ENCODE measurements around the gene TRIM38. TPM values are rescaled to one million over a fixed set of nuclear protein-coding genes. Genes with fewer than 3 reads are reported as not detected.
A peak's percentile ranks its signal among the peaks of the same experiment; 100 is the strongest.

Gene TRIM38
- total and polyA plus RNA-seq, 3 experiments from 2014 or later, result 10.1 to 11.2 (median 10.8) TPM

DNA sequence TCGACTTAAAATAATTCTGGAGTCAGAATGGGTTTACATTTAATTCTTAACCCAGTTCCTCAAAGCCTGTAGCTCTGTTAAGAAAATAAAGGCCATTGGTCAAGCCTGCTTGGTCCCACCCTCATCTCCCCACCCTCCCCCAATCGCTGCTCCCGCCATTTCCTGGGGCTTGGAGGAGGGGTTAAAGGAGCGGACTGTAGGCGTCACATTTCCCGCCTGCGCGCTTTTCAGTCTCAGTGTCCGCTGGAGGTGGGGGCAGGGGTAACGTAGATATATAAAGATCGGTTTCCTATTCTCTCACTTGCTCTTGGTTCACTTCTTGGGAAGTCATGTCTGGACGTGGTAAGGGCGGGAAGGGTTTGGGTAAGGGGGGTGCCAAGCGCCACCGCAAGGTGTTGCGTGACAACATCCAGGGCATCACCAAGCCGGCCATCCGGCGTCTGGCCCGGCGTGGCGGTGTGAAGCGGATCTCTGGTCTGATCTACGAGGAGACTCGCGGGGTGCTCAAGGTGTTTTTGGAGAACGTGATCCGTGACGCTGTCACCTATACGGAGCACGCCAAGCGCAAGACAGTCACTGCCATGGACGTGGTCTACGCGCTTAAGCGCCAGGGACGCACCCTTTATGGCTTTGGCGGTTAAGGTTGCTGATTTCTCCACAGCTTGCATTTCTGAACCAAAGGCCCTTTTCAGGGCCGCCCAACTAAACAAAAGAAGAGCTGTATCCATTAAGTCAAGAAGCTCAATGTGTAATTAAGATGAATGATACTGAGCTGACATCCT lies 58.9 kb downstream of the TRIM38 start:
- peak; percentile 76 to 94 (median 91) for DNase-seq
- ChIA-PET CTCF (interaction anchor here (1.0 to 10.0 kb wide), 14 partner anchors 11 to 1872 kb away, joined by 3 to 88 read pairs (median 4); a partner anchor contains a TSS), POLR2A (interaction anchor here (0.6 to 4.8 kb wide), 42 partner anchors 10 to 1872 kb away, joined by 3 to 156 read pairs (median 5); partner anchors contain the start of genes HFE and TRIM38)
- peaks cover 0 to 15% (median 0%) of the 10 kb centered on the region in 3 donors for H3K36me3 Mint-ChIP-seq
- Histone ChIP-seq H3K4me3 (ENCODE audit: low read length) (peak overlapping the region; percentile 93), H3K4me1 (ENCODE audit: insufficient read depth, low read length) (peaks cover 19% of the 10 kb centered on the region), H3K27ac (ENCODE audit: low read depth, low read length) (peak overlapping the region; percentile 98), H3K27me3 (ENCODE audit: insufficient read depth, low read length, poor library complexity, severe bottlenecking) (no peaks in the 10 kb centered on the region), H3K9me3 (ENCODE audit: low read length) (peaks cover 3% of the 10 kb centered on the region), H3K36me3 (ENCODE audit: insufficient read depth, low read length) (no peaks in the 10 kb centered on the region)
- peaks cover 0 to 12% of the 10 kb centered on the region in 2 donors for H3K27me3 Mint-ChIP-seq
- peaks cover 0 to 12% (median 2%) of the 10 kb centered on the region in 5 donors for H3K9me3 Mint-ChIP-seq
- peak overlapping the region; percentile 93 to 100 (median 100) for H3K27ac Mint-ChIP-seq
- peaks cover 36 to 68% (median 54%) of the 10 kb centered on the region in 3 donors for H3K4me1 Mint-ChIP-seq
- peak overlapping the region; percentile 81 to 99 (median 95) for H3K4me3 Mint-ChIP-seq

DNA sequence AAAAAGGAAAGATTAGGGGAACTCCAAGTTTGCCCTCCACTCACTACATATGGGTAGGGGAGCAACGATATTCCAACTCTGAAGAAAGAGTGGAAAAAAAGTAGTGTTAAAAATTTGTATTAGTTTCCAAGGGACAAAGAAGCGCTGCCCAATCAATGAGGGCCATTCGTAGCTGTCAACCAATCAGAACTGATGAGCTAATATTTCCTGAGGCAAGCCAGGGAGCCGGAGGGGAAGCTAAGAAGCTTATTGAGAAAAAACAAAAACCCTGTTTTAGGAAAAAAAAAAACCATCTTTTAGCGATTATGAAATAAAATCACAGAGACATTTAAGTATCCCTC lies 59.5 kb downstream of the TRIM38 start:
- DNase-seq, result peak in 1 of 5 donors; percentile 22
- Histone ChIP-seq H3K27me3 (ENCODE audit: insufficient read depth, low read length, poor library complexity, severe bottlenecking) (no peaks in the 10 kb centered on the region), H3K9me3 (ENCODE audit: low read length) (peaks cover 3% of the 10 kb centered on the region), H3K4me3 (ENCODE audit: low read length) (peak overlapping the region; percentile 93), H3K36me3 (ENCODE audit: insufficient read depth, low read length) (no peaks in the 10 kb centered on the region), H3K27ac (ENCODE audit: low read depth, low read length) (peak overlapping the region; percentile 98), H3K4me1 (ENCODE audit: insufficient read depth, low read length) (peaks cover 16% of the 10 kb centered on the region)
- peaks cover 0 to 20% (median 0%) of the 10 kb centered on the region in 3 donors for H3K36me3 Mint-ChIP-seq
- peaks cover 0 to 15% of the 10 kb centered on the region in 2 donors for H3K27me3 Mint-ChIP-seq
- peak overlapping the region; percentile 93 to 100 (median 100) for H3K27ac Mint-ChIP-seq
- H3K4me1 Mint-ChIP-seq, result peaks cover 36 to 73% (median 55%) of the 10 kb centered on the region in 3 donors
- ChIA-PET CTCF (interaction anchor here (1.2 to 10.0 kb wide), 10 partner anchors 10 to 166 kb away, joined by 3 to 88 read pairs (median 10); a partner anchor contains a TSS), POLR2A (interaction anchor here (0.6 to 4.8 kb wide), 22 partner anchors 9 to 1868 kb away, joined by 3 to 156 read pairs (median 7); partner anchors contain the start of genes HFE and TRIM38)
- H3K4me3 Mint-ChIP-seq, result peak overlapping the region; percentile 81 to 99 (median 95)
- H3K9me3 Mint-ChIP-seq, result peaks cover 0 to 12% (median 3%) of the 10 kb centered on the region in 5 donors

DNA sequence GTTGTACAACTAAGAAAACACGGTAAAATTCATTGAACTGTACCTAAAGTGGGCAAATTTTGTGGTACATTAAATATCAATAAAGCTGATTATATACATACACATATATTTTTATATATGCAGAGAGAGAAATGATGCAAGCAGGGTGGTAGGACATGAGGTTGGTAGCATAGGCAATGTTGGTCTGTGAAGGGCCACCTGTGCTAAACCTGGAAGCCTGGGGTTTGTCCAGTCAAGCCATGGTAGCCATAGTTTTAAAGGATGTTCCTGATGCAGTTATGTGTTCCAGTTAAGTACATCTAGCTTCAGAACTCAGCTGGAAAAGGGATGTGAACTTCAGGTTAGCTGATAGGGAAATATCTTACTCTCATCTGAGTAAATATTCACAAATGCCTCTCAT lies 60.1 kb downstream of the TRIM38 start:
- H3K27me3 ChIP-seq (ENCODE audit: insufficient read depth, low read length, poor library complexity, severe bottlenecking), result no peaks in the 10 kb centered on the region
- Mint-ChIP-seq H3K4me3 (peak overlapping the region in 3 of 7 donors; percentile 22 to 46 (median 38)), H3K9me3 (peaks cover 0 to 12% (median 4%) of the 10 kb centered on the region in 5 donors), H3K27me3 (peaks cover 0 to 18% of the 10 kb centered on the region in 2 donors), H3K36me3 (peaks cover 0 to 22% (median 0%) of the 10 kb centered on the region in 3 donors), H3K4me1 (peaks cover 38 to 79% (median 56%) of the 10 kb centered on the region in 3 donors), H3K27ac (peak overlapping the region; percentile 93 to 100 (median 100))
- peaks cover 3% of the 10 kb centered on the region for H3K9me3 ChIP-seq (ENCODE audit: low read length)
- POLR2A ChIA-PET, result interaction anchor here (0.7 to 4.8 kb wide), 13 partner anchors 9 to 1815 kb away, joined by 3 to 156 read pairs (median 19); partner anchors contain the start of gene HFE
- H3K36me3 ChIP-seq (ENCODE audit: insufficient read depth, low read length), result no peaks in the 10 kb centered on the region
- no peak overlapping the region for H3K4me3 ChIP-seq (ENCODE audit: low read length)
- H3K4me1 ChIP-seq (ENCODE audit: insufficient read depth, low read length), result peaks cover 17% of the 10 kb centered on the region
- H3K27ac ChIP-seq (ENCODE audit: low read depth, low read length), result peak overlapping the region; percentile 98
- CTCF ChIA-PET, result interaction anchor here (0.6 to 10.0 kb wide), 10 partner anchors 9 to 618 kb away, joined by 3 to 88 read pairs (median 7); a partner anchor contains a TSS
- DNase-seq, result no peak

DNA sequence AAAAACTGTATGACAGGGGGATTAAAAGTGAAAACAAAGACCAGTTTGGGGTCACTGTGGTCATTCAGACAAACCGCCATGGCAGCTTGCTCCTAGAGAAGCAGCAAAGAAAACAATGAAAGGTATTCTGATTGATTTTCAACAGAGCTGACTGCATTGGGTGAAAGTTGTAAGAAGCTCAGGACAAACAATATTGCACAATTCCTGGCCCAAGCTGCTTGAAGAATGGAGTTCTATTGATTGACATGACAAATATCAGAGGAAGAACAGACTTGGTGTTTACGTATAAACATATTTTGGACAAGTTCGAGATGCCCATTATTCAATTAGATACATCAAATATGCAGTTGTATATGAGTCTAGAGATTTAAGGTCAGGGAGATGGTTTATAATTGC lies 62.0 kb downstream of the TRIM38 start:
- CTCF ChIA-PET, result interaction anchor here (2.1 to 10.9 kb wide), 7 partner anchors 8 to 133 kb away, joined by 7 to 173 read pairs (median 13); a partner anchor contains a TSS
- POLR2A ChIA-PET, result interaction anchor here (0.6 to 12.1 kb wide), 4 partner anchors 7 to 247 kb away, joined by 3 to 326 read pairs (median 40); a partner anchor contains a TSS
- Histone ChIP-seq H3K36me3 (ENCODE audit: insufficient read depth, low read length) (no peaks in the 10 kb centered on the region), H3K4me1 (ENCODE audit: insufficient read depth, low read length) (peaks cover 20% of the 10 kb centered on the region), H3K27ac (ENCODE audit: low read depth, low read length) (peak overlapping the region; percentile 86), H3K27me3 (ENCODE audit: insufficient read depth, low read length, poor library complexity, severe bottlenecking) (no peaks in the 10 kb centered on the region), H3K4me3 (ENCODE audit: low read length) (no peak overlapping the region), H3K9me3 (ENCODE audit: low read length) (peaks cover under 1% of the 10 kb centered on the region)
- H3K27ac Mint-ChIP-seq, result peak overlapping the region in 6 of 8 donors; percentile 93 to 100 (median 98)
- peaks cover 0 to 8% (median 3%) of the 10 kb centered on the region in 5 donors for H3K9me3 Mint-ChIP-seq
- H3K36me3 Mint-ChIP-seq, result peaks cover 0 to 22% (median 0%) of the 10 kb centered on the region in 3 donors
- H3K4me3 Mint-ChIP-seq, result peak overlapping the region in 1 of 7 donors; percentile 9
- peaks cover 0 to 18% of the 10 kb centered on the region in 2 donors for H3K27me3 Mint-ChIP-seq
- H3K4me1 Mint-ChIP-seq, result peaks cover 39 to 86% (median 60%) of the 10 kb centered on the region in 3 donors
- no peak for DNase-seq

DNA sequence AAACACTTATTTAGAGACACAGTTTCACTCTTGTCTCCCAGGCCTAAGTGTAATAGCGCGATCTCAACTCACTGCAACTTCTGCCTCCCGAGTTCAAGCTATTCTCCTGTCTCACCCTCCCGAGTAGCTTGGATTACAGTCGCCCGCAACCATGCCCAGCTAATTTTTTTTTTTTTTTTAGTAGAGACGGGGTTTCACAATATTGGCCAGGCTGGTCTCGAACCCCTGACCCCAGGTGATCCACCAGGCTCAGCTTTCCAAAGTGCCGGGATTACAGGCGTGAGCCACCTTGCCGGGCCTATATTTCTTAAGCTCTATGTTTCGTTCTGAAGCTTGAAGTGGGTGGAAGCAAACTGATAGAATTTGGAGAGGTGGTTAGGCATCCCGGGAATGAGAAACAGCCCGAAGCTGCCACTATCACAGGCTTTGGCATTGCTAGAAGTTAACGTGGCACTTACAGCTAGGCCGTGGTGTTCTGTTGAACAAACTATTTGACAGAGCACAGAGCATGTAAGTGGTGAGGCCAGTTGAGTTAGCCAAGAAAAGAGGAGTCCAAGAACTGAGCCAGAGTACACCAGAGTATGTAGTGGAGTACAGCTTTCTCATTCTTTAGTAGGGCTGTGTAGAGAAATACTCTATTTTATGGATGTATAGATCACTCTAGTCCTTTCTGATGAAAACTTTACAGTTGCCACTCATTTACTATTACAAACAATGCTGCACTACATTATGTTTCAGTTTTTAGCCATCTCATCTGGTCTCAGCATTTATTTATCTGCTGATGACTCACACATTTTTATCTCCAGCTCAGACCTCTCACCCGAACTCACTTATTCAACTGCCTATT lies 62.7 kb downstream of the TRIM38 start:
- Mint-ChIP-seq H3K36me3 (peaks cover 0 to 21% (median 0%) of the 10 kb centered on the region in 3 donors), H3K27ac (peak overlapping the region; percentile 93 to 100 (median 98)), H3K27me3 (peaks cover 0 to 17% of the 10 kb centered on the region in 2 donors), H3K4me1 (peaks cover 36 to 82% (median 55%) of the 10 kb centered on the region in 3 donors), H3K9me3 (peaks cover 0 to 5% (median 2%) of the 10 kb centered on the region in 5 donors), H3K4me3 (peak overlapping the region in 5 of 7 donors; percentile 87 to 95 (median 93))
- Histone ChIP-seq H3K27me3 (ENCODE audit: insufficient read depth, low read length, poor library complexity, severe bottlenecking) (no peaks in the 10 kb centered on the region), H3K27ac (ENCODE audit: low read depth, low read length) (peak overlapping the region; percentile 86), H3K9me3 (ENCODE audit: low read length) (no peaks in the 10 kb centered on the region), H3K4me3 (ENCODE audit: low read length) (no peak overlapping the region), H3K4me1 (ENCODE audit: insufficient read depth, low read length) (peaks cover 20% of the 10 kb centered on the region), H3K36me3 (ENCODE audit: insufficient read depth, low read length) (no peaks in the 10 kb centered on the region)
- ChIA-PET POLR2A (interaction anchor here (0.6 to 12.1 kb wide), 15 partner anchors 8 to 1869 kb away, joined by 3 to 326 read pairs (median 6); a partner anchor contains a TSS), CTCF (interaction anchor here (0.8 to 10.9 kb wide), 22 partner anchors 9 to 1840 kb away, joined by 3 to 173 read pairs (median 7); partner anchors contain the start of gene HFE)
- no peak for DNase-seq

DNA sequence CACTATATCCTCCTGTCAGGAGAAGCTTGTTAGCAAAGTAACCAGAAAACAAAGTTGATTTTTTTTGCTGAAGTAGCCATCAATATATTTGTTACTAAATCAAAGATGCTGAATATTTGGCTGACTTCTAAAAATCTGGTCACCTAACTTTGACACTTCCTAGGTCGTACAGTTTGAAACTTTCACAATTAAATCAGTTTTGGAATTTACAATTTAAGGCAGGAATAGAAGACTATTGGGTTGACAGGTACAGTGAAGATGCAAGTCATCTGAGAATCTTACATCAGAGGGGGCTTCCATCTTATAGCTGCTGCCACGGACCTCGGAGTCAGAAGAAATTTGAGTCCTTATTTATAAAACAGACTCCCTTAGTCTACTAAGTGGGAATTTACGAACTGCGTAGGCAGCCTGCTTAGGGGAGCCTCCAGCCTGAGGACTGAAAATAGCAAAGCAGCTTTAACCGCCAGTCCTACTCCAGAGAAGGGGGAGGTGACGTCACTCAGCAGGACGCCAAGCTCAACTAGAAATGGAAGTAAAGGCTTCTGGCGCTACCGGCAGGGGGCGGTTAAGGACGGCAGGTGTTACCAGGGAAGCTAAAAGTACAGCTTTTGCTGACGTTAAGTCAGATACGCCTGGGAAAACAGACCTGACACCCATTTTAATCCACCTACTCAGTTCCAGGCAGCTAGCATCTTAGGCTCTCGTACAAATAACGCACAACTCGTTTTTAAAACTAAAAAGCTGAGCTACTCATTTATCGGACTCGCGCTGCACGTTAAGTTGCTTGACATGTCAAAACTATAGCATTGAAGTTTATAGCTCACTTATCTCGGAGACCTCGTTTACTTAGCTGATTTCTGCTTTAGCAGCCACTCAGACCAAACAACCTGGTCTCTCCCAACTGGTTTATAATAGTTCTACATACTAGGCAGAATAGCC lies 63.6 kb downstream of the TRIM38 start:
- no peaks in the 10 kb centered on the region for H3K27me3 ChIP-seq (ENCODE audit: insufficient read depth, low read length, poor library complexity, severe bottlenecking)
- peak overlapping the region; percentile 86 for H3K27ac ChIP-seq (ENCODE audit: low read depth, low read length)
- peaks cover 0 to 9% of the 10 kb centered on the region in 2 donors for H3K27me3 Mint-ChIP-seq
- peaks cover 30 to 77% (median 55%) of the 10 kb centered on the region in 3 donors for H3K4me1 Mint-ChIP-seq
- H3K9me3 ChIP-seq (ENCODE audit: low read length), result no peaks in the 10 kb centered on the region
- H3K36me3 Mint-ChIP-seq, result peaks cover 0 to 13% (median 0%) of the 10 kb centered on the region in 3 donors
- peak overlapping the region; percentile 85 to 95 (median 93) for H3K4me3 Mint-ChIP-seq
- H3K4me1 ChIP-seq (ENCODE audit: insufficient read depth, low read length), result peaks cover 21% of the 10 kb centered on the region
- ChIA-PET POLR2A (interaction anchor here (0.5 to 12.1 kb wide), 33 partner anchors 9 to 1868 kb away, joined by 3 to 326 read pairs (median 4); partner anchors contain the start of gene CARMIL1), CTCF (interaction anchor here (0.6 to 10.9 kb wide), 35 partner anchors 8 to 1867 kb away, joined by 3 to 173 read pairs (median 4); partner anchors contain the start of genes HFE and TRIM38)
- H3K27ac Mint-ChIP-seq, result peak overlapping the region; percentile 93 to 100 (median 98)
- H3K4me3 ChIP-seq (ENCODE audit: low read length), result peak overlapping the region; percentile 59
- peak; percentile 86 to 95 (median 94) for DNase-seq
- peaks cover 0 to 5% (median 2%) of the 10 kb centered on the region in 5 donors for H3K9me3 Mint-ChIP-seq
- H3K36me3 ChIP-seq (ENCODE audit: insufficient read depth, low read length), result no peaks in the 10 kb centered on the region

All from CD8-positive, alpha-beta memory T cell (primary cell).